ENCODE measurements around the gene AMBP. TPM values are rescaled to one million over a fixed set of nuclear protein-coding genes. Genes with fewer than 3 reads are reported as not detected.

Gene AMBP
- total and polyA plus RNA-seq, 2 donors (not counting 1 experiment from before 2014, with no cell fraction given): not detected

DNA sequence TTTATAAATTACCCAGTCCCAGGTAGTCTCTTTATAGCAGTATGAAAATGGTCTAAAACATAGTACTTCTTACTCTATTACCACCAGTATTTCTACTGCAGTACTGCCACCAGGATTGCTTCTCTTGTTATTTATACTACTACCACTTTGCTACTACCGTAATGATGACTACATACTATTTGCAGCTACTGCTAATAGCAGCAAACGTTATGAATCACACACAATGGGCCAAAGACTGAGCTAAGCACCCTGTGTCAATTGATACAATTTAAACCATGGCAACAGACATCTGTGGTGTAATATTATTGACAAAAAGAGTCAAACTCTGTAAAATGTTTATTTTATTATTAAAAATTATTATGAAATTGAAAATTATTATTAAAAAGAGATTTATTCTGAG lies 36.3 kb upstream of the AMBP start:
- no peaks in the 10 kb centered on the region for H4K20me1 ChIP-seq (ENCODE audit: control insufficient read depth, insufficient read depth, low read length, poor library complexity, severe bottlenecking)
- Mint-ChIP-seq H3K27ac (no peak overlapping the region), H3K4me3 (no peak overlapping the region), H3K4me1 (no peaks in the 10 kb centered on the region), H3K27me3 (peaks cover 43% of the 10 kb centered on the region), H3K9me3 (ENCODE audit: insufficient read depth) (no peaks in the 10 kb centered on the region)
- no peaks in the 10 kb centered on the region for H3K79me2 ChIP-seq (ENCODE audit: control insufficient read depth, insufficient read depth, low read length)
- no peak overlapping the region for H3K27ac ChIP-seq (ENCODE audit: low read length in 2 of 2)
- intact Hi-C loops (cut with micrococcal nuclease): no loop called here
- no peak for ATAC-seq (ENCODE audit: low read depth)
- no peak for DNase-seq
- ChIA-PET CTCF (no interaction called here), POLR2A (no interaction called here)
- H3K9me3 ChIP-seq (ENCODE audit: control extremely low read depth in 1 of 3, control insufficient read depth in 2 of 3, insufficient read depth in 1 of 3, low read length in 2 of 3): peaks cover 0 to 3% (median 0%) of the 10 kb centered on the region in 3 donors
- H3K4me1 ChIP-seq (ENCODE audit: control insufficient read depth in 2 of 2, insufficient read depth in 2 of 2, low read length in 2 of 2): no peaks in the 10 kb centered on the region
- no peak overlapping the region for H3K4me3 ChIP-seq (ENCODE audit: control extremely low read depth in 1 of 5, extremely low read depth in 1 of 5, insufficient read depth in 1 of 5, low read depth in 2 of 5, low read length in 4 of 5)
- H3K4me2 ChIP-seq (replicated peaks; ENCODE audit: low read depth, low read length, poor library complexity, severe bottlenecking): no peak overlapping the region
- TF ChIP-seq, protein P1, sequence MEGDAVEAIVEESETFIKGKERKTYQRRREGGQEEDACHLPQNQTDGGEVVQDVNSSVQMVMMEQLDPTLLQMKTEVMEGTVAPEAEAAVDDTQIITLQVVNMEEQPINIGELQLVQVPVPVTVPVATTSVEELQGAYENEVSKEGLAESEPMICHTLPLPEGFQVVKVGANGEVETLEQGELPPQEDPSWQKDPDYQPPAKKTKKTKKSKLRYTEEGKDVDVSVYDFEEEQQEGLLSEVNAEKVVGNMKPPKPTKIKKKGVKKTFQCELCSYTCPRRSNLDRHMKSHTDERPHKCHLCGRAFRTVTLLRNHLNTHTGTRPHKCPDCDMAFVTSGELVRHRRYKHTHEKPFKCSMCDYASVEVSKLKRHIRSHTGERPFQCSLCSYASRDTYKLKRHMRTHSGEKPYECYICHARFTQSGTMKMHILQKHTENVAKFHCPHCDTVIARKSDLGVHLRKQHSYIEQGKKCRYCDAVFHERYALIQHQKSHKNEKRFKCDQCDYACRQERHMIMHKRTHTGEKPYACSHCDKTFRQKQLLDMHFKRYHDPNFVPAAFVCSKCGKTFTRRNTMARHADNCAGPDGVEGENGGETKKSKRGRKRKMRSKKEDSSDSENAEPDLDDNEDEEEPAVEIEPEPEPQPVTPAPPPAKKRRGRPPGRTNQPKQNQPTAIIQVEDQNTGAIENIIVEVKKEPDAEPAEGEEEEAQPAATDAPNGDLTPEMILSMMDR (IDR thresholded peaks at IDR 0.05): no peak
- no peak for TF ChIP-seq EZH2 (IDR thresholded peaks at IDR 0.05; ENCODE audit: borderline replicate concordance, insufficient read depth, low read depth, low read length, poor library complexity, severe bottlenecking)
- peaks cover 0 to 9% (median 0%) of the 10 kb centered on the region in 4 experiments for H3K27me3 ChIP-seq (replicated peaks in 1 of 4; ENCODE audit: control extremely low read depth in 1 of 4, control insufficient read depth in 3 of 4, insufficient read depth in 4 of 4, low read length in 3 of 4)
- no peaks in the 10 kb centered on the region for H3K36me3 ChIP-seq (replicated peaks in 1 of 2; ENCODE audit: control extremely low read depth in 1 of 2, control insufficient read depth in 1 of 2, extremely low read depth in 1 of 2, insufficient read depth in 2 of 2, low read length in 1 of 2)
- 57% methylated on average over 1 of the region's 2 CpGs for WGBS (ENCODE audit: insufficient coverage)
- no peak overlapping the region for H3K9ac ChIP-seq (ENCODE audit: low read length)
- no peak overlapping the region for H2AFZ ChIP-seq (ENCODE audit: insufficient read depth, low read depth, low read length, poor library complexity, severe bottlenecking)

DNA sequence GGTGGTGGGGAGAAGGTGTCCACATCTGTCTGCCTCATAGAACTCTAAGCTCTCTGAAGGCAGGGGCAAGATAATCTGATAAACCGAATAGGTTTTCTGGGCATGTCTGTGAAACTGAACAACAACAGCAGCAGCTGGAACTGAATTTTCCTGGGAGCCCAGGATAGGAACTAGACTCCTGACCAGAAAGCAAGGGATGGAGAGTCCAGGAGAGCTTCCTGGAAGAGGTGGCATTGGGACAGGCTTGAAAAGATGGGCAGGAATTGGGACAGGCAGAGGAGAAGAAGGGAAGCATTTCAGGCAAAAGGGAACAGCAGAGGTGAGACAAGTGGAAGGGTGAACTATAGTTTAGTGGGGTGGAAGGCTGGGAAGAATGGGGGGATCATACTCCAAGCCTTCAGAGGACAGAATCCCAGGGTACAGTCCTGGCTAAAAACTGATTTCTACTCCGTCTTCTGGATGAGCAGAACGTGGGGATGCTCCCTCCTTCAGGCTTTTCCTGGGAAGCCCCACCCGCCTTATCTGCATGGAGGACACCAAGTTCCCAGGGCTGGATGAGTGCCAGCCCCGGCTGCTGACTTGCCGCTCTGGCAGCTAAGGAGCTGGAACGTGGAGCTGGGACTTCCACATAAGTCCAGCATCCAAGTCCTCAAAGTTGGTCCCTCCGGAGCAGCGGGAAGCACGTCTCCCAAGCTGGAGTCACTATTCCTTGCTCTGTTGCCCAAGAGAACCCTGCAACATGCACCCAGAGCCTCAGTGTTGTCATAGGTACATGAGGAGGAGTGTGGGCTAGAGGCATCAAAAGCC lies 34.9 kb upstream of the AMBP start:
- Histone ChIP-seq H3K9ac (ENCODE audit: low read length) (no peak overlapping the region), H3K79me2 (ENCODE audit: control insufficient read depth, insufficient read depth, low read length) (no peaks in the 10 kb centered on the region), H3K27ac (ENCODE audit: low read length in 2 of 2) (no peak overlapping the region), H3K9me3 (ENCODE audit: control extremely low read depth in 1 of 3, control insufficient read depth in 2 of 3, insufficient read depth in 1 of 3, low read length in 2 of 3) (peaks cover 0 to 3% (median 0%) of the 10 kb centered on the region in 3 donors), H3K27me3 (replicated peaks in 1 of 4; ENCODE audit: control extremely low read depth in 1 of 4, control insufficient read depth in 3 of 4, insufficient read depth in 4 of 4, low read length in 3 of 4) (peaks cover 0 to 12% (median 0%) of the 10 kb centered on the region in 4 experiments), H4K20me1 (ENCODE audit: control insufficient read depth, insufficient read depth, low read length, poor library complexity, severe bottlenecking) (no peaks in the 10 kb centered on the region), H3K4me3 (ENCODE audit: control extremely low read depth in 1 of 5, extremely low read depth in 1 of 5, insufficient read depth in 1 of 5, low read depth in 2 of 5, low read length in 4 of 5) (no peak overlapping the region), H2AFZ (ENCODE audit: insufficient read depth, low read depth, low read length, poor library complexity, severe bottlenecking) (no peak overlapping the region), H3K4me2 (replicated peaks; ENCODE audit: low read depth, low read length, poor library complexity, severe bottlenecking) (no peak overlapping the region), H3K36me3 (replicated peaks in 1 of 2; ENCODE audit: control extremely low read depth in 1 of 2, control insufficient read depth in 1 of 2, extremely low read depth in 1 of 2, insufficient read depth in 2 of 2, low read length in 1 of 2) (no peaks in the 10 kb centered on the region), H3K4me1 (ENCODE audit: control insufficient read depth in 2 of 2, insufficient read depth in 2 of 2, low read length in 2 of 2) (no peaks in the 10 kb centered on the region)
- H3K4me3 Mint-ChIP-seq: no peak overlapping the region
- H3K27ac Mint-ChIP-seq: no peak overlapping the region
- DNase-seq (no peak), ATAC-seq (ENCODE audit: low read depth) (no peak)
- TF ChIP-seq EZH2 (IDR thresholded peaks at IDR 0.05; ENCODE audit: borderline replicate concordance, insufficient read depth, low read depth, low read length, poor library complexity, severe bottlenecking): no peak
- TF ChIP-seq, protein P1 (IDR thresholded peaks at IDR 0.05): no peak
- no peaks in the 10 kb centered on the region for H3K9me3 Mint-ChIP-seq (ENCODE audit: insufficient read depth)
- ChIA-PET POLR2A (no interaction called here), CTCF (interaction anchor here (1.3 kb wide), 1 partner anchor 31 kb away, joined by 3 read pairs; no protein-coding TSS in a partner anchor)
- H3K27me3 Mint-ChIP-seq: peaks cover 39% of the 10 kb centered on the region
- intact Hi-C loops (cut with micrococcal nuclease): no loop called here
- WGBS (ENCODE audit: insufficient coverage): 71% methylated on average over 10 of the region's 10 CpGs
- no peaks in the 10 kb centered on the region for H3K4me1 Mint-ChIP-seq
